GM20000 (cell line): ENCODE data around the gene PTPN1.
A peak's percentile ranks its signal among the peaks of the same experiment; 100 is the strongest.
"Not testable (repeated sequence)": the region's sequence is repeated elsewhere in the genome, so short reads cannot be mapped to it uniquely, and the experiment has no call there.

Experiments used
- DNase-seq: peaks from one replicate; pipeline ENCODE4 v3.0.0; 2012; ENCODE audit warnings: low spot score
- TF ChIP-seq, protein P1 (sequence below): IDR thresholded peaks from 2 replicates; pipeline ENCODE4 v1.5.1; 2012; ENCODE audit warnings: mild to moderate bottlenecking, control low read depth; ENCODE audit errors: extremely low read depth, missing control alignments

PTPN1 gene

DNA sequence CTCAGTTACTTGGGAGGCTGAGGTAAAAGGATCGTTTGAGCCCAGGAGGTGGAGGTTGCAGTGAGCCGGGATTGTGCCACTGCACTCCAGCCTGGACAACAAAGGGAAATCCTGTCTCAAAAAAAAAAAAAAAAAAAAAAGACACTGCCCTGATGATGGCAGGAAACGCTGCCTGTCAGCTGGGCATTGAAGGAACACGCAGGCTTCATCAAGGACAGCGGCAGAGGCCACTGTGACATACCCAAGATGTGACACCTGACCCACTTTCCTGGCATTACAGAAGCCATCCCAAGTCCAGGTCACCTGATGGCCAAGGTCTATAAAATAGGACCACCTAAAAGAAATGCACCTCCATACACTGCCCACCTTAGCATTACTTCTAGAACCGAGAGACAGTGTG lies 105.2 kb downstream of the PTPN1 start:
- no peak for DNase-seq

DNA sequence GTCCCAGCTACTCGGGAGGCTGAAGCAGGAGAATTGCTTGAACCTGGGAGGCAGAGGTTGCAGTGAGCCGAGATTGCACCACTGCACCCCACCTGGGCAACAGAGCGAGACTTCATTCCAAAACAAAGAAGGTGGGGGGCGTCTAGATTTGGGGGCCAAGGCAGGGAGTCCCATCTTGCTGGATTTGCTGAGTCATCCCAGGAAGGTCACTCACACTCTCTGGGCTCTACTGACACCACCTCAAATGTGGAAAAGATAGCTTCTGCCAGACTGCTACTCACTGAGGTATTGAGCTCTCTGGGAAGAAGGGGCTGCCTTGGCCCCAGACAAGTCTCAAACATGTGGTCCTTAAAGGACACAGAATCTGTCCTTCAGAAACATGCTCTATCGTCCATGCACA lies 106.8 kb downstream of the PTPN1 start:
- no peak for DNase-seq
- TF ChIP-seq, protein P1, sequence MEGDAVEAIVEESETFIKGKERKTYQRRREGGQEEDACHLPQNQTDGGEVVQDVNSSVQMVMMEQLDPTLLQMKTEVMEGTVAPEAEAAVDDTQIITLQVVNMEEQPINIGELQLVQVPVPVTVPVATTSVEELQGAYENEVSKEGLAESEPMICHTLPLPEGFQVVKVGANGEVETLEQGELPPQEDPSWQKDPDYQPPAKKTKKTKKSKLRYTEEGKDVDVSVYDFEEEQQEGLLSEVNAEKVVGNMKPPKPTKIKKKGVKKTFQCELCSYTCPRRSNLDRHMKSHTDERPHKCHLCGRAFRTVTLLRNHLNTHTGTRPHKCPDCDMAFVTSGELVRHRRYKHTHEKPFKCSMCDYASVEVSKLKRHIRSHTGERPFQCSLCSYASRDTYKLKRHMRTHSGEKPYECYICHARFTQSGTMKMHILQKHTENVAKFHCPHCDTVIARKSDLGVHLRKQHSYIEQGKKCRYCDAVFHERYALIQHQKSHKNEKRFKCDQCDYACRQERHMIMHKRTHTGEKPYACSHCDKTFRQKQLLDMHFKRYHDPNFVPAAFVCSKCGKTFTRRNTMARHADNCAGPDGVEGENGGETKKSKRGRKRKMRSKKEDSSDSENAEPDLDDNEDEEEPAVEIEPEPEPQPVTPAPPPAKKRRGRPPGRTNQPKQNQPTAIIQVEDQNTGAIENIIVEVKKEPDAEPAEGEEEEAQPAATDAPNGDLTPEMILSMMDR = no peak

More for the DNA sequence above, 105.2 kb downstream of the PTPN1 start:
- TF ChIP-seq, protein P1 = no peak

DNA sequence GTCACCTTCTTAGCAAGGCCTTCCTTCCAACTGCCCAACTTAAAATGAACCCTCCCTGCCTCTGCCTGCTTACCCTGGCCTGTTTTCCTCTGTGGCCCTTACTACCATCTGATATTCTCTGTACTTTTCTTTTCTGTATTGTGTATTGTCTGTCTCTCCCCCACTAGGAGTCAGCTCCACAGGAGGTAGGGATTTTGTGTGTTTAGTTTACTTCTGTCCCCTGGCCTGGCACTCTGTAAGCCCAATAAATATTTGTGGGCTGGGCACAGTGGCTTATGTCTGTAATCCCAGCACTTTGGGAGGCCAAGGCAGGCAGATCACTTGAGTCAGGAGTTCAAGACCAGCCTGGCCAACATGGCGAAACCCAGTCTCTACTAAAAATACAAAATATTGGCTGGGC lies 108.4 kb downstream of the PTPN1 start:
- no peak for DNase-seq
- TF ChIP-seq, protein P1 = no peak

DNA sequence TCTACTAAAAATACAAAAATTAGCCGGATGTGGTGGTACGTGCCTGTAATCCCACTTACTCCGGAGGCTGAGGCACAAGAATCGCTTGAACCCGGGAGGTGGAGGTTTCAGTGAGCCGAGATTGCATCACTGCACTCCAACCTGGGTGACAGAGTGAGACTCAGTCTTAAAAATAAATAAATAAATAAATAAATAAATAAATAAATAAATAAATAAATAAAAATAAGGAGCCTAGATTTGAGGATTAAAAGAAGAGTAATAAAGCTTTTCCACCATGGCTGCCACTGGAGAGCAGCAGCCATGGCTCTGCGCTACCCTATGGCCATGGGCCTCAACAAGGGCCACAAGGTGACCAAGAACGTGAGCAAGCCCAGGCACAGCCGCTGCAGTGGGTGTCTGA lies 110.3 kb downstream of the PTPN1 start:
- DNase-seq = not testable (repeated sequence)

DNA sequence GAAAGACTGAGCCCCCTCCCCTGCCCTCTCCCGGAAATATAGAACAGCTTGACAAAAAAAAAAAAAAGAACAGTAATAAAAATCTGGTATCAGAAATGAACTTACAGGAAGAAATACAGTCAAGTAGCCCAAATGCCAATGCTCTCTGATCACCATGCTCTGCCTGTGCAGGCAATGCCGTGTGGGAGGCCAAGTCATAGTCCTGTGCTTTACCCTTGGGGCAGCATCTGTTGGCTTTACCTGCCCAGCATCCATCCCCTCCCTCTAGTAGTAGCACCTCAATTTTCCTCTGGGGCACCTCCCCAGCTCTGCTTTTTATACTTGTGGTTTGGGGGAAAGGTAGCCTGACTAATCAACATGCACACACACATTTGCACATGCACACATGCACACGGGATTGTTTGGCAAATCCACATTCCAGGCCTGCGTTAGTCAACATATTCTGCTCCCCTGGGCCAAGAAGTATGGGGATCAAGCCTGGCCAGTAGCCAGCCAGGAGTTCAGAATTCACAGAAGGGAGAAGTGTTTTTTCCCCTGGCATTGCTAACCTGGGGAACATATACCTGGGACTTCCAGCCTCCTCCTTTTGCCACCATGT lies 111.0 kb downstream of the PTPN1 start:
- no peak for DNase-seq
- TF ChIP-seq, protein P1 = no peak

DNA sequence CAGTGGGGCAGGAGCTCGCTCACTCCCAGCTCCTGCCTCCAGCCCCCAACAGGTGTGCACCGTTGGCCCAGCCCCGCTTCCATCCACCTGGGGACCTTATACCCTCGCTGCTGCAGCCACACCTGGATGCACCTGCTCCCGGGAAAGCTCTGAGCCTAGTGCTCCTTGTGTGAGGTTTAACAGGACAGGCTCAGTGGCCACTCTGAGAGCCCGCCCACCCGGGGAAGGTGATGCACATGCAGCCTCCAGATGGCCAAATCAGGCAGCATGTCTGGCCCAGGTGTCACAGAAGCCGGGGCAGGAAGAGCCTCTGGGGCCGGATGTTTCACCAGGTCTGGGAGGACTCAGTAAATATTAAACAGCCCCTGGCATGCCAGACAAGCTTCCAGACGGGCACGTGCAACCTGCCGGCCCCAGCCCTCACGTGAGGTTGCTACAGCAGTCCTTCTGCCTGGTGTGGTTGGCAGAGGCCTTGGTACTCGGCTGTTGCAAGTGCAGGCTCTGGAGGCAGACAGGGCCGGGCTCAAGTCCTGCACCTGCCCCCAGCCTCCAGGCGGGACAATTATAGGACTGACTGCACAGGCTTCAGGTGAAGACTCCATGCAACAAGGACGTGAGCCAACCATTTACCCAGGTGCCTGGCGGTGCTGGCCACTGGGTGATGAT lies 114.3 kb downstream of the PTPN1 start:
- DNase-seq = no peak
- TF ChIP-seq, protein P1 = no peak

DNA sequence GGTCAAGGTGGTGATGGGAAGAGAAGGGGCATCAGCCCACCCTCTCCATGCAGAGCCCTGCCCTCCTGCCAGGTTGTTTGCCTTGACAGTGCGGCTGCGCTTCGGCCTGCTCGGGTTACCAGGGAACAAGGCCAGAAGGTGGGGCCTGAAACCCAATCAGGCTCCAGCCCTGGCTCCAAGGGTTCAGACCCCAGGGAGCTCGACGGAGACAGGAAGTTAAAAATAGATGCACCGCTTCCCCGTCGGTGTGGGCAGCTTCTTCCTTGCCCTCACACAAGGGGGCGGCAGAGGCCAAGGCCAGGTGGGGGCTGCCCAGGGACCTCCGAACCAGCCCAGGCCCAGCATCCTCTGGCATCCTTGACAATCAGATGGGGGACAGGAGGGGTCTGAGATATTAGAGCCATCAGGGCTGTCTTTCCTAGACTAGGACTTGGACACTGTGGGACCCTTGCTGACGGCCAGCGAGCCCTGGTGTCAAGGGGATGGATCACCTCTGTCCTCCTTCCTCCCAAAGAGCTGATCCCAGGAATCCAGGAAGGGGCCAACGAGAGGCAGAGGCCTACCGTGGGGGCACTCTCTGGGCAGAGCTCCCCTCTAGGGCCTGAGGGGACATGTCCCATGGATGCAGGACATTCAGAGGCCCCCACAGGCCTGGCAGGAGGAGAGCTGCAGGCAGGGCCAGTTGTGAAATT lies 115.9 kb downstream of the PTPN1 start:
- TF ChIP-seq, protein P1 = peak; percentile 20
- no peak for DNase-seq
